ENCODE measurements around the gene DOCK7. TPM values are rescaled to one million over a fixed set of nuclear protein-coding genes. Genes with fewer than 3 reads are reported as not detected.

The DOCK7 gene
- total RNA-seq, 1 donor from 2014 or later = 36.5 TPM

DNA sequence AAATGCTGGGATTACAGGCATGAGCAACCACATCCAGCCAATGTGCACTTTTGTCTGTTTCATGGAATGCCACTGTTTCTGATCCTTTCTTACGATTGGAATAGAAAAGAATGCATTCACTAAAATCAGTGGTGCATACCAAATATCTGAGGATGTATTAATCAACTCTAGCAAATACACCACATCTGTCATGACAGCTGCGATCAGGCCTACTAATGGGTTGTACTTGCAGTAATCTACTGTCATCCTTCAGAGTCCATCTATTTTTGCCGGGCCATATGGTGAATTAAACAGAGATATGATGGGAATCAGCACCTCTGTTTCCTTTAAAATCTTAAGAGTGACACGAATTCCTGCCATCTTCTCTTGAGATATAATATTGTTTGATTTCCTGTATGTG, 259.8 kb downstream of the DOCK7 start:
- no peak for ATAC-seq
- H3K4me1 ChIP-seq = no peaks in the 10 kb centered on the region
- no peak overlapping the region for H3K4me3 ChIP-seq
- H3K9me3 ChIP-seq = no peaks in the 10 kb centered on the region
- H3K27me3 ChIP-seq (ENCODE audit: low read depth) = no peaks in the 10 kb centered on the region
- H3K27ac ChIP-seq = no peak overlapping the region
- no peak for DNase-seq
- H3K36me3 ChIP-seq = no peaks in the 10 kb centered on the region
- intact Hi-C loops (cut with DNase I) = no loop called here
- TF ChIP-seq, protein P1, sequence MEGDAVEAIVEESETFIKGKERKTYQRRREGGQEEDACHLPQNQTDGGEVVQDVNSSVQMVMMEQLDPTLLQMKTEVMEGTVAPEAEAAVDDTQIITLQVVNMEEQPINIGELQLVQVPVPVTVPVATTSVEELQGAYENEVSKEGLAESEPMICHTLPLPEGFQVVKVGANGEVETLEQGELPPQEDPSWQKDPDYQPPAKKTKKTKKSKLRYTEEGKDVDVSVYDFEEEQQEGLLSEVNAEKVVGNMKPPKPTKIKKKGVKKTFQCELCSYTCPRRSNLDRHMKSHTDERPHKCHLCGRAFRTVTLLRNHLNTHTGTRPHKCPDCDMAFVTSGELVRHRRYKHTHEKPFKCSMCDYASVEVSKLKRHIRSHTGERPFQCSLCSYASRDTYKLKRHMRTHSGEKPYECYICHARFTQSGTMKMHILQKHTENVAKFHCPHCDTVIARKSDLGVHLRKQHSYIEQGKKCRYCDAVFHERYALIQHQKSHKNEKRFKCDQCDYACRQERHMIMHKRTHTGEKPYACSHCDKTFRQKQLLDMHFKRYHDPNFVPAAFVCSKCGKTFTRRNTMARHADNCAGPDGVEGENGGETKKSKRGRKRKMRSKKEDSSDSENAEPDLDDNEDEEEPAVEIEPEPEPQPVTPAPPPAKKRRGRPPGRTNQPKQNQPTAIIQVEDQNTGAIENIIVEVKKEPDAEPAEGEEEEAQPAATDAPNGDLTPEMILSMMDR (IDR thresholded peaks at IDR 0.05) = no peak

DNA sequence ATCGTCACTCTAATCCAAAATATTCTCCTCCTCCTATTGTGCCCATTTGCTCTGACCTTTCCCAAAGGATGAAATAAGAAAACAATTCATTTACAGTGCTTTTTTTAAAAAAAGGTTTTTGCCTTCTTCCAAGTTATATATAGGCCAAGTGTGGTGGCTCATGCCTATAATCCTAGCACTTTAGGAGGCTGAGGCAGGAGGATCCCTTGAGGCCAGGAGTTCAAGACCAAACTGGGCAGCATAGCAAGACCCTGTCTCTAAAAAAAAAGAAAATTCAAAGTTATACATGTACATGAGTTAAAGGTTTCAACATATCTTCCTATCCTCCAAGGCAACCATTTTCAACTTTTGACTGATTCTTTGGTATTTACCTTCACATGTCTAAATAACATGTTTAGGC, 261.4 kb downstream of the DOCK7 start:
- ATAC-seq (no peak), DNase-seq (no peak)
- H3K27ac ChIP-seq = no peak overlapping the region
- intact Hi-C loops (cut with DNase I) = no loop called here
- no peaks in the 10 kb centered on the region for H3K9me3 ChIP-seq
- TF ChIP-seq, protein P1 (IDR thresholded peaks at IDR 0.05) = no peak
- H3K36me3 ChIP-seq = no peaks in the 10 kb centered on the region
- no peak overlapping the region for H3K4me3 ChIP-seq
- H3K27me3 ChIP-seq (ENCODE audit: low read depth) = no peaks in the 10 kb centered on the region
- H3K4me1 ChIP-seq = no peaks in the 10 kb centered on the region

DNA sequence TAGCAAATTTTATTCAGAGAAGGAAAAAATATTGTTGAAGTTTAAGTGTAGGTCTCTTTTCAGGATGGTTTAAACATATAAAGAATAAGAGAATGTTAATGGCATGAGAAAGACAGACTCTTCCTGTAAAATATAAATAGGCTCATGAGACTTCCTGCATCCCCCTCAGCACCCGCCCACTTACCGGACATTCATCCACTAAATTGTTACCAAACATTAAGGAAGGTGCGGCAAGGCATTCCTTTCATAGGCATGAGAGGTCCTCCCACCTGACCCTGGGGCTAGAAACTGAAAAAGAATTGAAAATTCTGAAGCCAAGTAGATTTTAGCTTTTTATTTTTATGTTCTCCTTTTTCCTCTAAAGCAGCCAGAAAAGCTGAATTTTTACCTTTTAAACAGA, 261.9 kb downstream of the DOCK7 start:
- Histone ChIP-seq H3K4me3 (no peak overlapping the region), H3K36me3 (no peaks in the 10 kb centered on the region), H3K4me1 (no peaks in the 10 kb centered on the region), H3K9me3 (no peaks in the 10 kb centered on the region), H3K27me3 (ENCODE audit: low read depth) (no peaks in the 10 kb centered on the region), H3K27ac (no peak overlapping the region)
- intact Hi-C loops (cut with DNase I) = no loop called here
- DNase-seq (no peak), ATAC-seq (no peak)
- TF ChIP-seq, protein P1 (IDR thresholded peaks at IDR 0.05) = no peak

DNA sequence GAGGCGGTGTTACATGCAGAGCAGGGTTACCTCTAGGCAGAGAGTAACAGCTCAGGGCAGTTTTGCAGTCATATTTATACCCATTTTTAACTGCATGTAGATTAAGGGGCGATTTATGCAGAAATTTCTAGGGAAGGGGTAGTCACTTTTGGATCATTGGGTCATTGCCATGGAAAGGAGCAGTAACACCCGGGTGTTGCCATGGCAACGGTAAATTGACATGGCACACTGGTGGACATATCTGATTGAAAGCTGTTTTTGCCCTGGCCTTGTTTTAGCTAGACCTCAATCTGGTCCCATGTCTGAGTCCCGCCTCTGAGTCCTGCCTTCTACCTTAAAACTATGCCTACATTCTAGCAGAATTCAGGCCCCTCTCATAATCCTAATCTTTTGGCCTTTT, 263.1 kb downstream of the DOCK7 start:
- Histone ChIP-seq H3K9me3 (no peaks in the 10 kb centered on the region), H3K27ac (no peak overlapping the region), H3K27me3 (ENCODE audit: low read depth) (no peaks in the 10 kb centered on the region), H3K4me3 (no peak overlapping the region), H3K36me3 (no peaks in the 10 kb centered on the region), H3K4me1 (no peaks in the 10 kb centered on the region)
- intact Hi-C loops (cut with DNase I) = no loop called here
- ATAC-seq (no peak), DNase-seq (no peak)
- TF ChIP-seq, protein P1 (IDR thresholded peaks at IDR 0.05) = no peak

DNA sequence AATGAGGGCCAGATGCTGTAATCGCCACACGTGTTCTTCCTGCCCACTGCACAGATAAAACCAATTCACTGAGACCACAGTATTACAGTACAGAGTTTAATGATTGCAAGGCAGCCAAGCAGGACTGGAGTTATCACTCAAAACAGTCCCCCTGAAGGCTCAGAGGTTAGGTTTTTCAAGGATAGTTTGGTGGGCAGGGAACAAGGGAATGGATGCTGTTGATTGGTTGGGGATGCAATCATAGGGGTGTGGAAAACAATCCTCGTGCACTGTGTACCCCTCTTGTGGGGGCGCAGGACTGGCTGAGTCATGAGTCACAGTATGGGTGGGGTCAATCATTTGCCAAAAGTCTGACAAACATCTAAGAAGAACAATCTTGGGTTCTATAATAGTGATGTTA, 263.8 kb downstream of the DOCK7 start:
- TF ChIP-seq, protein P1 (IDR thresholded peaks at IDR 0.05) = no peak
- intact Hi-C loops (cut with DNase I) = no loop called here
- no peak overlapping the region for H3K4me3 ChIP-seq
- no peaks in the 10 kb centered on the region for H3K4me1 ChIP-seq
- ATAC-seq (no peak), DNase-seq (no peak)
- no peak overlapping the region for H3K27ac ChIP-seq
- no peaks in the 10 kb centered on the region for H3K9me3 ChIP-seq
- no peaks in the 10 kb centered on the region for H3K27me3 ChIP-seq (ENCODE audit: low read depth)
- no peaks in the 10 kb centered on the region for H3K36me3 ChIP-seq
